ENCODE measurements around the gene XPR1.
"Not testable (repeated sequence)": the region's sequence is repeated elsewhere in the genome, so short reads cannot be mapped to it uniquely, and the experiment has no call there.

XPR1 gene

DNA sequence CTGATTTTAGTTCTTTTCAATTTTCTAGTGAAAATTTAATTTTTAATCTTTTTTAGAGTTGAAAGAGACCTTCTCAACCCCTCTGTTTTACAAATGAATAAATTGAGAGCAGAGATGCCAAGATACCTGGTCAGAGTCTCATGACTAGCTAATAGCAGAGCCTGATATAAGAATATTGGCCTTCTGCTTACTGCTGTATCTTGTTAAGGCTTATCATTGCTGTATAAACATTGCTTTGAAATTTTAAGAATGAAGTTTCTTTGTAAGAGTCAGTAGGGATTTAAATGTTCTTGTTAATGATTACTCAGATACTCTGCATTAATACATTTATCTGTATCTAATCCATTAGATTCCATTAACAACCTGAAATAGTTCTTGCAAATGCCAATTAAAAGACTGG is 9.8 kb downstream of the XPR1 start:
- Histone ChIP-seq H3K4me3 (ENCODE audit: low read depth in 1 of 5, low read length in 5 of 5) (no peak overlapping the region), H3K9ac (ENCODE audit: low read length in 5 of 5) (no peak overlapping the region), H3K27me3 (ENCODE audit: control insufficient read depth in 5 of 5, insufficient read depth in 4 of 5, low read length in 5 of 5) (no peaks in the 10 kb centered on the region), H3K36me3 (ENCODE audit: control insufficient read depth in 5 of 5, insufficient read depth in 5 of 5, low read length in 5 of 5) (peaks cover 0 to 2% (median 0%) of the 10 kb centered on the region in 5 donors), H3K4me1 (ENCODE audit: control insufficient read depth in 5 of 5, insufficient read depth in 5 of 5, low read length in 5 of 5) (peaks cover 0 to 10% (median 9%) of the 10 kb centered on the region in 5 donors), H3K27ac (ENCODE audit: low read depth, low read length) (no peak overlapping the region), H3K9me3 (ENCODE audit: control insufficient read depth in 5 of 5, low read length in 5 of 5) (no peaks in the 10 kb centered on the region)

GRCh38 chr1:180642781-180643180 is 11.0 kb downstream of the XPR1 start:
- no peak overlapping the region for H3K4me3 ChIP-seq (ENCODE audit: low read depth in 1 of 5, low read length in 5 of 5)
- peaks cover 0 to 10% (median 9%) of the 10 kb centered on the region in 5 donors for H3K4me1 ChIP-seq (ENCODE audit: control insufficient read depth in 5 of 5, insufficient read depth in 5 of 5, low read length in 5 of 5)
- no peaks in the 10 kb centered on the region for H3K9me3 ChIP-seq (ENCODE audit: control insufficient read depth in 5 of 5, low read length in 5 of 5)
- peaks cover 0 to 2% (median 0%) of the 10 kb centered on the region in 5 donors for H3K36me3 ChIP-seq (ENCODE audit: control insufficient read depth in 5 of 5, insufficient read depth in 5 of 5, low read length in 5 of 5)
- H3K9ac ChIP-seq (ENCODE audit: low read length in 5 of 5): no peak overlapping the region
- H3K27ac ChIP-seq (ENCODE audit: low read depth, low read length): no peak overlapping the region
- H3K27me3 ChIP-seq (ENCODE audit: control insufficient read depth in 5 of 5, insufficient read depth in 4 of 5, low read length in 5 of 5): no peaks in the 10 kb centered on the region

- H3K4me3 ChIP-seq (ENCODE audit: low read depth in 1 of 5, low read length in 5 of 5): no peak overlapping the region
- H3K4me1 ChIP-seq (ENCODE audit: control insufficient read depth in 5 of 5, insufficient read depth in 5 of 5, low read length in 5 of 5): peaks cover 0 to 10% (median 9%) of the 10 kb centered on the region in 5 donors
- H3K27me3 ChIP-seq (ENCODE audit: control insufficient read depth in 5 of 5, insufficient read depth in 4 of 5, low read length in 5 of 5): no peaks in the 10 kb centered on the region
- H3K9ac ChIP-seq (ENCODE audit: low read length in 5 of 5): no peak overlapping the region
- no peak overlapping the region for H3K27ac ChIP-seq (ENCODE audit: low read depth, low read length)
- H3K36me3 ChIP-seq (ENCODE audit: control insufficient read depth in 5 of 5, insufficient read depth in 5 of 5, low read length in 5 of 5): peaks cover 0 to 2% (median 0%) of the 10 kb centered on the region in 5 donors
- H3K9me3 ChIP-seq (ENCODE audit: control insufficient read depth in 5 of 5, low read length in 5 of 5): no peaks in the 10 kb centered on the region
Observed at GRCh38 chr1:180643693-180644092, 11.9 kb downstream of the XPR1 start.

GRCh38 chr1:180644526-180645192 is 12.8 kb downstream of the XPR1 start:
- Histone ChIP-seq H3K4me3 (ENCODE audit: low read depth in 1 of 5, low read length in 5 of 5) (no peak overlapping the region), H3K27me3 (ENCODE audit: control insufficient read depth in 5 of 5, insufficient read depth in 4 of 5, low read length in 5 of 5) (no peaks in the 10 kb centered on the region), H3K36me3 (ENCODE audit: control insufficient read depth in 5 of 5, insufficient read depth in 5 of 5, low read length in 5 of 5) (peaks cover 0 to 2% (median 0%) of the 10 kb centered on the region in 5 donors), H3K9me3 (ENCODE audit: control insufficient read depth in 5 of 5, low read length in 5 of 5) (no peaks in the 10 kb centered on the region), H3K27ac (ENCODE audit: low read depth, low read length) (no peak overlapping the region), H3K9ac (ENCODE audit: low read length in 5 of 5) (no peak overlapping the region), H3K4me1 (ENCODE audit: control insufficient read depth in 5 of 5, insufficient read depth in 5 of 5, low read length in 5 of 5) (peaks cover 0 to 10% (median 9%) of the 10 kb centered on the region in 5 donors)

DNA sequence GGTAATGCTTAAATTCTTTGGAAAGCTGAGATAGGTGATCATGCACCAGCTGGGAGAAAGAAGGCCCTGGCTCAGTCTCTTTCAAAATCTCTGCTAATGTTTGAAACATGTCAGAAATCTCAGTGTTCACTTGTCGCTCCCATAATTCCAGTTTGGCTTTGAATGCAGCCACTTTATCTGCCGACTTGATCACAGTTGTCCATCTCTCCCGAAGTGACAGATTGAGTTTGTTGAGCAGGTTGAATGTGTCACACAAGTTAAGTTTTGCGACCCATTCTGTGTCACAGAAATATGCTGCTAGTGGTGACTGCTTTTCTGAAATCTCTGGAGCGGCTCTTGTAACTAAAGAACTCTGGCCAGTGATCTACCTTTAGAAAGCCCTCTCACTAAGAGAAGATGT is 13.4 kb downstream of the XPR1 start:
- not testable (repeated sequence) for H3K27ac ChIP-seq (ENCODE audit: low read depth, low read length); H3K9ac ChIP-seq (ENCODE audit: low read length in 5 of 5); H3K4me3 ChIP-seq (ENCODE audit: low read depth in 1 of 5, low read length in 5 of 5); H3K9me3 ChIP-seq (ENCODE audit: control insufficient read depth in 5 of 5, low read length in 5 of 5); H3K36me3 ChIP-seq (ENCODE audit: control insufficient read depth in 5 of 5, insufficient read depth in 5 of 5, low read length in 5 of 5); H3K27me3 ChIP-seq (ENCODE audit: control insufficient read depth in 5 of 5, insufficient read depth in 4 of 5, low read length in 5 of 5)
- H3K4me1 ChIP-seq (ENCODE audit: control insufficient read depth in 5 of 5, insufficient read depth in 5 of 5, low read length in 5 of 5): peaks cover 0 to 10% (median 9%) of the 10 kb centered on the region in 5 donors

DNA sequence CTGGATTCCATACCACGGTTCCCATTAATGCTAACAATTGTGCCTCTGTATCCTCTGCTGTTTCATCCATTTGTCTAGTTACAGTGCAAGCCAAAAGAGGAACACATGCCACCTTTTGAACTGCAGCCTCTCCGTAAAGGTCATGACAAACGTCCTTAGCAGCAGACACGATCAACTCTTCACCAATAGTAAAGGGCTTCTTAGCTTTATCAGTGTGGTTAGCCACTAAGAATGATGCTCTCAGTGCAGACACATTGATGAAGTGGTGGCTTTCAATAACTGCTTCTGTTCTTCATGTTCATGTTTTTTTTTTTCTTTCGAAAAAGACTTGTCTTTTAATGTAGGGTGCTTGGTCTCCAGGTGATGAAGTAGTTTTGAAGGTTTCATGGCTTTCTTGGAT is 14.3 kb downstream of the XPR1 start:
- Histone ChIP-seq H3K27me3 (ENCODE audit: control insufficient read depth in 5 of 5, insufficient read depth in 4 of 5, low read length in 5 of 5) (no peaks in the 10 kb centered on the region), H3K9me3 (ENCODE audit: control insufficient read depth in 5 of 5, low read length in 5 of 5) (no peaks in the 10 kb centered on the region), H3K36me3 (ENCODE audit: control insufficient read depth in 5 of 5, insufficient read depth in 5 of 5, low read length in 5 of 5) (peaks cover 0 to 2% (median 0%) of the 10 kb centered on the region in 5 donors), H3K4me3 (ENCODE audit: low read depth in 1 of 5, low read length in 5 of 5) (no peak overlapping the region), H3K4me1 (ENCODE audit: control insufficient read depth in 5 of 5, insufficient read depth in 5 of 5, low read length in 5 of 5) (peaks cover 0 to 10% (median 9%) of the 10 kb centered on the region in 5 donors), H3K27ac (ENCODE audit: low read depth, low read length) (no peak overlapping the region), H3K9ac (ENCODE audit: low read length in 5 of 5) (no peak overlapping the region)

- Histone ChIP-seq H3K36me3 (ENCODE audit: control insufficient read depth in 5 of 5, insufficient read depth in 5 of 5, low read length in 5 of 5) (peaks cover 0 to 2% (median 0%) of the 10 kb centered on the region in 5 donors), H3K9ac (ENCODE audit: low read length in 5 of 5) (no peak overlapping the region), H3K27me3 (ENCODE audit: control insufficient read depth in 5 of 5, insufficient read depth in 4 of 5, low read length in 5 of 5) (no peaks in the 10 kb centered on the region), H3K4me1 (ENCODE audit: control insufficient read depth in 5 of 5, insufficient read depth in 5 of 5, low read length in 5 of 5) (peaks cover 0 to 10% (median 9%) of the 10 kb centered on the region in 5 donors), H3K27ac (ENCODE audit: low read depth, low read length) (no peak overlapping the region), H3K9me3 (ENCODE audit: control insufficient read depth in 5 of 5, low read length in 5 of 5) (no peaks in the 10 kb centered on the region), H3K4me3 (ENCODE audit: low read depth in 1 of 5, low read length in 5 of 5) (no peak overlapping the region)
Observed at GRCh38 chr1:180646547-180646946, 14.7 kb downstream of the XPR1 start.

DNA sequence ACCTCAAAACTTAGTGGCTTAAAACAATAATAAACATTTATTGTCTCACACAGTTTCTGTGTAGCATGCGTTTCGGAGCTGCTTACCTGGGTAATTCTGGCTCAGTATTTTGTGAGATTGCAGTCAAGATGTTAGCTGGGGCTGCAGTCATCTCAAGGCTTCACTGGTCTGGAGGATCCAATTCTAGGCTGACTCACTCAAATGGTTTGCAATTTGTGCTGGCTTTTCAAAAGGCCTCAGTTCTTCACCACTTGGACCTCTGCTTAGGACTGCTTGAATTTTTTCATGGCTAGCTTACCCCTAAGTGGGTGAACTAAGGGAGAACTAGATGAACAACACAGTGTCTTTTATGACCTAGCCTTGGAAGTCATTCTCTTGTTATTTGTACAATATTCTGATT is 21.0 kb downstream of the XPR1 start:
- Histone ChIP-seq H3K4me3 (ENCODE audit: low read depth in 1 of 5, low read length in 5 of 5) (no peak overlapping the region), H3K27ac (ENCODE audit: low read depth, low read length) (no peak overlapping the region), H3K9ac (ENCODE audit: low read length in 5 of 5) (no peak overlapping the region), H3K9me3 (ENCODE audit: control insufficient read depth in 5 of 5, low read length in 5 of 5) (peaks cover 0 to 7% (median 0%) of the 10 kb centered on the region in 5 donors), H3K36me3 (ENCODE audit: control insufficient read depth in 5 of 5, insufficient read depth in 5 of 5, low read length in 5 of 5) (no peaks in the 10 kb centered on the region), H3K27me3 (ENCODE audit: control insufficient read depth in 5 of 5, insufficient read depth in 4 of 5, low read length in 5 of 5) (no peaks in the 10 kb centered on the region), H3K4me1 (ENCODE audit: control insufficient read depth in 5 of 5, insufficient read depth in 5 of 5, low read length in 5 of 5) (no peaks in the 10 kb centered on the region)

- H3K27ac ChIP-seq (ENCODE audit: low read depth, low read length): no peak overlapping the region
- no peak overlapping the region for H3K4me3 ChIP-seq (ENCODE audit: low read depth in 1 of 5, low read length in 5 of 5)
- no peaks in the 10 kb centered on the region for H3K27me3 ChIP-seq (ENCODE audit: control insufficient read depth in 5 of 5, insufficient read depth in 4 of 5, low read length in 5 of 5)
- no peaks in the 10 kb centered on the region for H3K4me1 ChIP-seq (ENCODE audit: control insufficient read depth in 5 of 5, insufficient read depth in 5 of 5, low read length in 5 of 5)
- H3K9ac ChIP-seq (ENCODE audit: low read length in 5 of 5): no peak overlapping the region
- peaks cover 7 to 23% (median 18%) of the 10 kb centered on the region in 5 donors for H3K9me3 ChIP-seq (ENCODE audit: control insufficient read depth in 5 of 5, low read length in 5 of 5)
- peaks cover 0 to 4% (median 0%) of the 10 kb centered on the region in 5 donors for H3K36me3 ChIP-seq (ENCODE audit: control insufficient read depth in 5 of 5, insufficient read depth in 5 of 5, low read length in 5 of 5)
Observed at GRCh38 chr1:180662709-180663108, 30.9 kb downstream of the XPR1 start.

GRCh38 chr1:180670681-180671080 is 38.9 kb downstream of the XPR1 start:
- Histone ChIP-seq H3K4me3 (ENCODE audit: low read depth in 1 of 5, low read length in 5 of 5) (no peak overlapping the region), H3K27me3 (ENCODE audit: control insufficient read depth in 5 of 5, insufficient read depth in 4 of 5, low read length in 5 of 5) (no peaks in the 10 kb centered on the region), H3K9me3 (ENCODE audit: control insufficient read depth in 5 of 5, low read length in 5 of 5) (peaks cover 4 to 16% (median 10%) of the 10 kb centered on the region in 5 donors), H3K4me1 (ENCODE audit: control insufficient read depth in 5 of 5, insufficient read depth in 5 of 5, low read length in 5 of 5) (peaks cover 0 to 7% (median 0%) of the 10 kb centered on the region in 5 donors), H3K27ac (ENCODE audit: low read depth, low read length) (no peak overlapping the region), H3K36me3 (ENCODE audit: control insufficient read depth in 5 of 5, insufficient read depth in 5 of 5, low read length in 5 of 5) (no peaks in the 10 kb centered on the region), H3K9ac (ENCODE audit: low read length in 5 of 5) (no peak overlapping the region)

All from subcutaneous abdominal adipose tissue (tissue), 5 donors.